Measurements from ENCODE around the gene LZTR1. TPM values are rescaled to one million over a fixed set of nuclear protein-coding genes. Genes with fewer than 3 reads are reported as not detected.

The LZTR1 gene
- total and polyA plus RNA-seq, 2 experiments from 2014 or later, result 41.3 to 50.4 TPM

DNA sequence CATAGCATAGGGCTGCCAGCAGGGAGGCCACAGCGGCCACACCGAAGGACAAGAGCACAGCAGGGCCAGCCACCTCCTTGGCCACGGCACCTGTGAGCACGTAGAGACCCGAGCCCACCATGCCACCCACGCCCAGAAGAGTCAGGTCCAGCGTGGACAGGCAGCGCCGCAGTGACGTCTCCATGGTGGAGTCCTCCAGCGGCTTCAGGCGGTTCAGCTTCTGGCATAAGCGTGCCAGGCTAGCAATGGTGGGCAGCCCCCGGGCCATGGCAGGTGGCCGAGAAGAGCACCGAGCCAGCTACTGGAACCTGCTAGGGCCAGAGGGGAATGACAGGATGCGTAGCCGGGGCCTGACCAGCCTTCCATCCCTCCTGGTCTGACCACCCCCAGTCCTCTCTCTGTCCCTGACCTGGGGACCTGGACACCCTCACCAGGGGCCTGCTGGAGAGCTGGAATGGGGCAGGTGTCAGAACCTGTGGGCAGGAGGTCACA, 49.5 kb downstream of the LZTR1 start:
- WGBS (ENCODE audit: low lambda C conversion rate, missing lambda C conversion rate), result 97% methylated on average over 18 of the region's 18 CpGs

DNA sequence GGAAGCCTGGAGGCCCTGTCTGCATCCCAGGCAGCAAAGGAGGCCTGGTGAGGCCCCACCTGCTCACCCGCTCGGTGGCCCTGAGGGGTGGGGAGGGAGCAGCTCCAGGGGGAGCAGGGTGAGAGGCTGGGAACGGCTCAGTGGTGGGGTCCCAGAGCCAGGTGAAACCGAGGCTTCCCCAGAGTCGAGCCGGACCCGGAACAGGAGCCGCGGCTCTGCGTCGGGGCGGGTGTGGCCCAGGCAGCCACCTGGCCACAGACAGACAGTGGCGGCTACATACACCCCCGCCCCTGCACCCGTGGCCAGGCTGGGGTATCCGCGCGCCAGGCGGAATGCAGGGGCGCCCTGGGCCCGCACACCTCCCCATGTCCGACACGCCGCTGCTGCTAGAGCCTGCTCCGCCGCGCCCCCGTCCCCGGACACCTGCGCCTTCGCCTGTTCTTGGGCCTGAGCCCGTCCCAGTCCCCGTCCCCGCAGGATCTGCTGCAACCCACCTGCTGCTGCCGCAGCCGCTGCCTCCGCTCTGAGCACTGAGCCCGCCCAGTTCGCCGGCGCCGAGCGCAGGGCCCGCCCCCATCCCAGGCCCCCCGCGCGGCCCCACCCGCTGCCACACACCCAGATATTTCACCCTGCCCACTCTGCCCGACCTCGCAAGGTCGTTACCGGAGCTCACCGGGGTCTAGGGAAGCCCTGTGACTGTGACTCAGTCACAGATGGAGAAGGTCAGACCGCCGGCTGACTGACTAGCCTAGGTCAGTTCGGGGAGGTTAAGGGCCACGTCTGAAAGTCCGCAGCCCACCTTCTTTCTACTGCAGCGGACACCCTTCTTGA, 50.2 kb downstream of the LZTR1 start, which contains the start of gene SLC7A4:
TSS of gene SLC7A4 (minus strand) at position 525 of the 831 bp plus-strand sequence. CDS start 749 bp downstream, outside the sequence.
- peak within 1 kb of the TSS; percentile 52 for H3K27ac ChIP-seq
- no peaks in the 10 kb centered on the region for H4K20me1 ChIP-seq (ENCODE audit: insufficient read depth, poor library complexity, severe bottlenecking)
- H3K27me3 ChIP-seq, result no peaks in the 10 kb centered on the region
- peak within 1 kb of the TSS; percentile 63 for H2AFZ ChIP-seq
- no peak within 1 kb of the TSS for H3K4me3 ChIP-seq
- TF ChIP-seq EZH2 (IDR thresholded peaks at IDR 0.05; ENCODE audit: borderline replicate concordance), result peak; percentile 35
- TF ChIP-seq, protein P1, sequence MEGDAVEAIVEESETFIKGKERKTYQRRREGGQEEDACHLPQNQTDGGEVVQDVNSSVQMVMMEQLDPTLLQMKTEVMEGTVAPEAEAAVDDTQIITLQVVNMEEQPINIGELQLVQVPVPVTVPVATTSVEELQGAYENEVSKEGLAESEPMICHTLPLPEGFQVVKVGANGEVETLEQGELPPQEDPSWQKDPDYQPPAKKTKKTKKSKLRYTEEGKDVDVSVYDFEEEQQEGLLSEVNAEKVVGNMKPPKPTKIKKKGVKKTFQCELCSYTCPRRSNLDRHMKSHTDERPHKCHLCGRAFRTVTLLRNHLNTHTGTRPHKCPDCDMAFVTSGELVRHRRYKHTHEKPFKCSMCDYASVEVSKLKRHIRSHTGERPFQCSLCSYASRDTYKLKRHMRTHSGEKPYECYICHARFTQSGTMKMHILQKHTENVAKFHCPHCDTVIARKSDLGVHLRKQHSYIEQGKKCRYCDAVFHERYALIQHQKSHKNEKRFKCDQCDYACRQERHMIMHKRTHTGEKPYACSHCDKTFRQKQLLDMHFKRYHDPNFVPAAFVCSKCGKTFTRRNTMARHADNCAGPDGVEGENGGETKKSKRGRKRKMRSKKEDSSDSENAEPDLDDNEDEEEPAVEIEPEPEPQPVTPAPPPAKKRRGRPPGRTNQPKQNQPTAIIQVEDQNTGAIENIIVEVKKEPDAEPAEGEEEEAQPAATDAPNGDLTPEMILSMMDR (IDR thresholded peaks at IDR 0.05; ENCODE audit: poor library complexity), result no peak
- TF ChIP-seq EZH2phosphoT487 (IDR thresholded peaks at IDR 0.05; ENCODE audit: low read depth, severe bottlenecking, unreplicated experiment), result no peak
- peak within 1 kb of the TSS; percentile 91 for H3K4me2 ChIP-seq
- H3K9me2 ChIP-seq (replicated peaks; ENCODE audit: insufficient read depth), result no peaks in the 10 kb centered on the region
- no peaks in the 10 kb centered on the region for H3K9me3 ChIP-seq (ENCODE audit: low read depth)
- 8% methylated on average over 23 of the region's 59 CpGs for WGBS (ENCODE audit: low lambda C conversion rate, missing lambda C conversion rate)
- H3K4me1 ChIP-seq (ENCODE audit: insufficient read depth), result peaks cover 17% of the 10 kb centered on the region
- no peaks in the 10 kb centered on the region for H3K36me3 ChIP-seq (replicated peaks; ENCODE audit: insufficient read depth, low read depth)
- no peaks in the 10 kb centered on the region for H3K79me2 ChIP-seq
- peak; percentile 68 for DNase-seq (ENCODE audit: low spot score)

More for the DNA sequence above, 49.5 kb downstream of the LZTR1 start:
- Histone ChIP-seq H3K4me3 (no peak overlapping the region), H3K27ac (no peak overlapping the region), H2AFZ (no peak overlapping the region), H3K27me3 (no peaks in the 10 kb centered on the region), H3K36me3 (replicated peaks; ENCODE audit: insufficient read depth, low read depth) (no peaks in the 10 kb centered on the region), H3K79me2 (no peaks in the 10 kb centered on the region), H3K4me1 (ENCODE audit: insufficient read depth) (peaks cover 17% of the 10 kb centered on the region), H3K9me2 (replicated peaks; ENCODE audit: insufficient read depth) (no peaks in the 10 kb centered on the region), H3K4me2 (peak overlapping the region; percentile 91), H3K9me3 (ENCODE audit: low read depth) (no peaks in the 10 kb centered on the region), H4K20me1 (ENCODE audit: insufficient read depth, poor library complexity, severe bottlenecking) (no peaks in the 10 kb centered on the region)
- DNase-seq (ENCODE audit: low spot score), result no peak
- TF ChIP-seq EZH2phosphoT487 (IDR thresholded peaks at IDR 0.05; ENCODE audit: low read depth, severe bottlenecking, unreplicated experiment) (no peak), EZH2 (IDR thresholded peaks at IDR 0.05; ENCODE audit: borderline replicate concordance) (no peak)
- TF ChIP-seq, protein P1 (IDR thresholded peaks at IDR 0.05; ENCODE audit: poor library complexity), result no peak

DNA sequence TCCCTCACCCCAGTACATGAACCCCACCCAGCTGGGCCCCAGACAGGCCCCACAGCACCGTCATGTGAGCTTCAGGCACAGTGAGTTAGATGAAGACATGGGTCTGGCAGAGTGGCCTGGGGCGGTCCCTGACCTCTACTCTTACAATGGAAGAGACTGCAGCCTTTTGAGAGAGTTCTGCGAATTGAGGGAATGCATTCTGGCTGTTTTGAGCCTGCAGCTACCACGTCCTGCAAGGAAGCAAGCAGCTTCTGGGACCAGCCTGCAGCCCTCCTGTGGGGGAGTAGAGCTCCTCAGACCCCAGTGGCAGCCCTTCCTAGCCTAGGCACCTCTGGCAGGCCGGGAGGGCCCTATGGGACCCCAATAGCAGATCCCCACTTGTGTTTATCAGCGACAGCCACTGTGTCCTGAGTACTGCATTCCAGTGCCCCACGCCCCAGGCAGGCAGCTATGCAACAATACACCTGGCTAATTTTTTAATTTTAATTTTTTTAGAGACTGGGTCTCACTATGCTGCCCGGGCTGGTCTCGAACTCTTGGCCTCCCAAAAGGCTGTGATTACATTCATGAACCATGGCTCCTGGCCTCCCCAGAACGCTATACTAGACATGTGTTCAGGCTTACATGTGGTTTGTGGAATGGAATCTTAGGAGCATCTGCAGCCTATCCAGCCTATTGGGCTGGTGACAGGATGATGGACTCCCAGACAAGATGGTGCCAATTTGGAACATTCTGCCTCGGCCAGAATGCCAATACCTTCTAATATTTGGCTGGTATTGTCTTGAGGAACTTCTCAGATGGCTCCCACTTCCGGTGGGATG, 51.0 kb downstream of the LZTR1 start:
- Histone ChIP-seq H4K20me1 (ENCODE audit: insufficient read depth, poor library complexity, severe bottlenecking) (no peaks in the 10 kb centered on the region), H3K4me1 (ENCODE audit: insufficient read depth) (peaks cover 17% of the 10 kb centered on the region), H2AFZ (peak overlapping the region; percentile 63), H3K27me3 (no peaks in the 10 kb centered on the region), H3K4me2 (peak overlapping the region; percentile 91), H3K27ac (peak overlapping the region; percentile 52), H3K36me3 (replicated peaks; ENCODE audit: insufficient read depth, low read depth) (no peaks in the 10 kb centered on the region), H3K9me2 (replicated peaks; ENCODE audit: insufficient read depth) (no peaks in the 10 kb centered on the region), H3K79me2 (no peaks in the 10 kb centered on the region), H3K9me3 (ENCODE audit: low read depth) (no peaks in the 10 kb centered on the region), H3K4me3 (no peak overlapping the region)
- TF ChIP-seq EZH2 (IDR thresholded peaks at IDR 0.05; ENCODE audit: borderline replicate concordance) (no peak), EZH2phosphoT487 (IDR thresholded peaks at IDR 0.05; ENCODE audit: low read depth, severe bottlenecking, unreplicated experiment) (no peak)
- TF ChIP-seq, protein P1 (IDR thresholded peaks at IDR 0.05; ENCODE audit: poor library complexity), result no peak
- 76% methylated on average over 12 of the region's 12 CpGs for WGBS (ENCODE audit: low lambda C conversion rate, missing lambda C conversion rate)
- no peak for DNase-seq (ENCODE audit: low spot score)

Data from hepatocyte (in vitro differentiated cells).